Measurements from ENCODE around the gene HCN1. TPM values are rescaled to one million over a fixed set of nuclear protein-coding genes. Genes with fewer than 3 reads are reported as not detected.

The HCN1 gene
- not detected for total RNA-seq

GRCh38 chr5:45696206-45696836 lies at the start of gene HCN1:
HCN1 (minus strand) TSS chr5:45696380.
- intact Hi-C loops (cut with micrococcal nuclease): no loop called here
- H3K9me3 Mint-ChIP-seq: peaks cover 10% of the 10 kb centered on the region
- POLR2A ChIA-PET: no interaction called here
- peaks cover 21% of the 10 kb centered on the region for H3K27me3 Mint-ChIP-seq
- H3K4me1 Mint-ChIP-seq (ENCODE audit: low read depth): peaks cover 2% of the 10 kb centered on the region
- peaks cover 8% of the 10 kb centered on the region for H3K36me3 Mint-ChIP-seq (ENCODE audit: low read depth)
- TF ChIP-seq CTCF (IDR thresholded peaks at IDR 0.05): peak; percentile 35
- DNase-seq (peak; percentile 56), ATAC-seq (peak; percentile 87)
- CTCF ChIA-PET: interaction anchor here (0.7 to 1.6 kb wide), 3 partner anchors 10 to 78 kb away, joined by 3 read pairs; no protein-coding TSS in a partner anchor
- no peak within 1 kb of the TSS for H3K27ac Mint-ChIP-seq
- no peak within 1 kb of the TSS for H3K4me3 Mint-ChIP-seq

DNA sequence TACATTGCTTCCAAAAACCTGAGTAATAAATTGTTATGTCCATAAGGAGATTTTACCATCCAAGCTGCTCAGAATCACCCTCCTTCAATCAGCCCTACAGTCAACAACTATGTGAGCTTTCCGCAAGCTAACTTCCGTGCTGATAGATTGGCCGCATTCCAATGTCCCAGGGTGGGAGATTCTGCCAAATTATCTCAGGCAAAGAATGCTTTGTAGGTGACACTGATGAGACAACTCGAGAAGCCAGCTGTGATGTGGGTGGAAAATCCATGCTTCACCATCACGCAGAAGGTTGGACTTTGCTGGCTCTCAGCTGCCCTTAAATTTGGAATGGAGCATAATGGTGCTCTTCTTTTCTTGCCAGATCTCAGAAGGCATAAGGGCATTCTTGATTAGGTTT lies 44.9 kb upstream of the HCN1 start:
- Mint-ChIP-seq H3K4me1 (ENCODE audit: low read depth) (no peaks in the 10 kb centered on the region), H3K27me3 (no peaks in the 10 kb centered on the region), H3K9me3 (peaks cover 8% of the 10 kb centered on the region), H3K27ac (no peak overlapping the region), H3K4me3 (no peak overlapping the region), H3K36me3 (ENCODE audit: low read depth) (no peaks in the 10 kb centered on the region)
- intact Hi-C loops (cut with micrococcal nuclease): no loop called here
- ChIA-PET CTCF (no interaction called here), POLR2A (no interaction called here)
- no peak for DNase-seq
- no peak for ATAC-seq
- TF ChIP-seq CTCF (IDR thresholded peaks at IDR 0.05): no peak

DNA sequence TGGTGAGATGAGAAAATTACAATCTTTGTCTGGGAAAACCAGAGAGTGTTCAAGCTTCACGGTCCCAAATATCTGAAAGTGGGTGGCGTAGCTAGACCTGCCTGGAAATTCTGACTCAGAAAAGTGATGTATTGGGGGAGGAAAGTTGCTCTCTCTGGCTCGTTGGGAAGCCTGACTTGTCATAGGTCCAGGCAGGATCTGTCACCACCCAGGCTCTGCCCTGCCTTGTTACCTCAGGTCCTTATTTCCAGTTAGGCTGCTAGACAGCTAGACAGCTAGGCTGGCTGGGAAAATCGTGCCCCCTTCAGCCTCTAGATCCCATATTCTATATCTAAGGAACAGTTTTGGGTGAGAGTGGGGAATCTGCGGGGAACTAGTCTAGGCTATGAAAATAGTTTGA lies 41.0 kb upstream of the HCN1 start:
- TF ChIP-seq CTCF (IDR thresholded peaks at IDR 0.05): no peak
- no peaks in the 10 kb centered on the region for H3K27me3 Mint-ChIP-seq
- no peaks in the 10 kb centered on the region for H3K36me3 Mint-ChIP-seq (ENCODE audit: low read depth)
- intact Hi-C loops (cut with micrococcal nuclease): no loop called here
- H3K27ac Mint-ChIP-seq: no peak overlapping the region
- POLR2A ChIA-PET: no interaction called here
- H3K9me3 Mint-ChIP-seq: peaks cover 17% of the 10 kb centered on the region
- no peaks in the 10 kb centered on the region for H3K4me1 Mint-ChIP-seq (ENCODE audit: low read depth)
- CTCF ChIA-PET: no interaction called here
- H3K4me3 Mint-ChIP-seq: no peak overlapping the region
- DNase-seq: no peak
- no peak for ATAC-seq

DNA sequence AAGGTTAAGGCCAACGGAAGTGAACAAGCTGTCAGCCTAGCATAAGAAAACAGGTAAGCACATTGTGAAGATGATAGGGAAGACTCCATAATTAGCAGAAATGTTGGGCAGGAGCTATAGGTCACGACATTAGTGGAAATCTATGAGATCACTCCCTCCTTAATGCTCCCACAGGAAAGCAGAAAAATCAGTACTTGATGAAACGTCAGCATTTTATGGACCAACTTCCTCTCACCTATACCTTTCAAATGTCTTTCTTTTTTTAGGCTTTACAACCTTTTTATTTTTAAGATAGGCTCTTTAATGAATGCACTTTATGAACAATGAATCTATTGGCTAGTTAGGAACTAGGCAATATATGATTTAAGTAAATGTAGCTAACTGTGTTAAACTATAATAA lies 29.4 kb upstream of the HCN1 start:
- H3K9me3 Mint-ChIP-seq: peaks cover 12% of the 10 kb centered on the region
- DNase-seq: no peak
- no peak for ATAC-seq
- no peak overlapping the region for H3K4me3 Mint-ChIP-seq
- no peak overlapping the region for H3K27ac Mint-ChIP-seq
- CTCF ChIA-PET: no interaction called here
- no peak for TF ChIP-seq CTCF (IDR thresholded peaks at IDR 0.05)
- intact Hi-C loops (cut with micrococcal nuclease): no loop called here
- POLR2A ChIA-PET: no interaction called here
- H3K4me1 Mint-ChIP-seq (ENCODE audit: low read depth): no peaks in the 10 kb centered on the region
- H3K36me3 Mint-ChIP-seq (ENCODE audit: low read depth): no peaks in the 10 kb centered on the region
- no peaks in the 10 kb centered on the region for H3K27me3 Mint-ChIP-seq

DNA sequence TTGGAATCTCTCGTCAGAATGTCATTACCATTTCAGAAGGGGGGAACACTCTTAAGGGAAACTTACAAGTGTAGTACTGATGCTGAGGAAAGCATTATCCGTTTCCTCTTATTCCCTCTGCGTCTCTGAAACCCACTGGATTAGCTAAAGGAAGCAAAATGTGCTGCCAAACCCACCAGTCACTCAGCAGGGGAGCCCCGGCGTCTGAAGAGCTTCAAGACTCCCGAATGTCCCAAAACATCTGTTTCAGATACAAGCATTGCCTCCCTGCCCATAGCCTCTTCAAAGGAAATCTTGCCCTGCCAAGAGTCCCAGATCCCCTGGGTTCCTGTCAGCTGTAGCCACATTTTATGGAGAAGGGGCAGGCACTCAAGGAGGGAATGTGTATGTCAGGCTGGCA lies 1.0 kb upstream of the HCN1 start:
- H3K4me1 Mint-ChIP-seq (ENCODE audit: low read depth): peaks cover 2% of the 10 kb centered on the region
- TF ChIP-seq CTCF (IDR thresholded peaks at IDR 0.05): no peak
- peaks cover 8% of the 10 kb centered on the region for H3K36me3 Mint-ChIP-seq (ENCODE audit: low read depth)
- H3K9me3 Mint-ChIP-seq: peaks cover 8% of the 10 kb centered on the region
- intact Hi-C loops (cut with micrococcal nuclease): no loop called here
- no peak overlapping the region for H3K4me3 Mint-ChIP-seq
- no peak overlapping the region for H3K27ac Mint-ChIP-seq
- H3K27me3 Mint-ChIP-seq: peaks cover 21% of the 10 kb centered on the region
- no peak for ATAC-seq
- POLR2A ChIA-PET: no interaction called here
- CTCF ChIA-PET: interaction anchor here (1.0 to 1.6 kb wide), 2 partner anchors 9 to 79 kb away, joined by 3 read pairs; no protein-coding TSS in a partner anchor
- no peak for DNase-seq
